Measurements from ENCODE around the gene RUNX1. TPM values are rescaled to one million over a fixed set of nuclear protein-coding genes. Genes with fewer than 3 reads are reported as not detected.
A peak's percentile ranks its signal among the peaks of the same experiment; 100 is the strongest.

The RUNX1 gene
- total and polyA plus RNA-seq, 10 of the 15 experiments (the other 5 are each of a cell fraction or from before 2014, with no cell fraction given) = 0.90 to 15.2 (median 4.1) TPM

- Histone ChIP-seq H3K27ac (ENCODE audit: control insufficient read depth, insufficient read depth) (no peak overlapping the region), H3K9ac (ENCODE audit: control insufficient read depth, insufficient read depth, low read length) (no peak overlapping the region), H3K4me1 (ENCODE audit: control insufficient read depth, insufficient read depth, low read length) (peaks cover 9% of the 10 kb centered on the region; the same call in 1 of the 2 replicates), H3K27me3 (replicated peaks in 1 of 2; ENCODE audit: control insufficient read depth in 2 of 2, insufficient read depth in 2 of 2, low read length in 1 of 2) (no peaks in the 10 kb centered on the region), H4K20me1 (ENCODE audit: control insufficient read depth, insufficient read depth) (no peaks in the 10 kb centered on the region), H3K36me3 (ENCODE audit: control insufficient read depth in 2 of 2, insufficient read depth in 2 of 2, low read length in 1 of 2) (no peaks in the 10 kb centered on the region; a peak in 2 of 4 replicates), H3K9me3 (replicated peaks; ENCODE audit: control insufficient read depth, insufficient read depth, low read length) (no peaks in the 10 kb centered on the region), H3K4me2 (ENCODE audit: control insufficient read depth, insufficient read depth) (no peak overlapping the region), H3K79me2 (ENCODE audit: control insufficient read depth, insufficient read depth, low read length) (no peaks in the 10 kb centered on the region), H2AFZ (ENCODE audit: control insufficient read depth, low read depth, low read length) (no peak overlapping the region), H3K4me3 (no peak overlapping the region)
- WGBS (ENCODE audit: insufficient coverage, insufficient replicate concordance, low lambda C conversion rate, missing lambda C conversion rate) = 73% methylated on average over 2 of the region's 2 CpGs
- TF ChIP-seq YY1 (IDR thresholded peaks at IDR 0.05; ENCODE audit: low read depth, low read length) (0 out of 2 replicates have a peak, but pooled peaks have one; percentile 23), RUNX3 (IDR thresholded peaks at IDR 0.05; ENCODE audit: low read length) (peak; percentile 51), FOXK2 (IDR thresholded peaks at IDR 0.05) (no peak), ZBED1 (IDR thresholded peaks at IDR 0.05; ENCODE audit: borderline replicate concordance) (no peak), SMC3 (IDR thresholded peaks at IDR 0.05; ENCODE audit: borderline replicate concordance, low read length) (peak; percentile 80; the same call in 1 of the 2 replicates), MYB (IDR thresholded peaks at IDR 0.05; ENCODE audit: borderline replicate concordance, low read depth, low read length) (no peak), RAD21 (IDR thresholded peaks at IDR 0.05; ENCODE audit: insufficient read depth, low read depth, low read length) (peak; percentile 84)
- TF ChIP-seq, protein P1, sequence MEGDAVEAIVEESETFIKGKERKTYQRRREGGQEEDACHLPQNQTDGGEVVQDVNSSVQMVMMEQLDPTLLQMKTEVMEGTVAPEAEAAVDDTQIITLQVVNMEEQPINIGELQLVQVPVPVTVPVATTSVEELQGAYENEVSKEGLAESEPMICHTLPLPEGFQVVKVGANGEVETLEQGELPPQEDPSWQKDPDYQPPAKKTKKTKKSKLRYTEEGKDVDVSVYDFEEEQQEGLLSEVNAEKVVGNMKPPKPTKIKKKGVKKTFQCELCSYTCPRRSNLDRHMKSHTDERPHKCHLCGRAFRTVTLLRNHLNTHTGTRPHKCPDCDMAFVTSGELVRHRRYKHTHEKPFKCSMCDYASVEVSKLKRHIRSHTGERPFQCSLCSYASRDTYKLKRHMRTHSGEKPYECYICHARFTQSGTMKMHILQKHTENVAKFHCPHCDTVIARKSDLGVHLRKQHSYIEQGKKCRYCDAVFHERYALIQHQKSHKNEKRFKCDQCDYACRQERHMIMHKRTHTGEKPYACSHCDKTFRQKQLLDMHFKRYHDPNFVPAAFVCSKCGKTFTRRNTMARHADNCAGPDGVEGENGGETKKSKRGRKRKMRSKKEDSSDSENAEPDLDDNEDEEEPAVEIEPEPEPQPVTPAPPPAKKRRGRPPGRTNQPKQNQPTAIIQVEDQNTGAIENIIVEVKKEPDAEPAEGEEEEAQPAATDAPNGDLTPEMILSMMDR (IDR thresholded peaks at IDR 0.05 in 2 of 3, conservative IDR thresholded peaks at IDR 0.05 in 1 of 3; ENCODE audit: control insufficient read depth in 2 of 3, extremely low read depth in 1 of 3, insufficient read depth in 1 of 3, low read depth in 3 of 3, low read length in 3 of 3) = peak; percentile 66 to 73 (median 72)
- BruUV-seq (replicated peaks) = no TSS peak
- ChIA-PET CTCF (interaction anchor here (0.8 to 2.7 kb wide), 4 partner anchors 86 to 108 kb away, joined by 3 to 9 read pairs (median 5); no protein-coding TSS in a partner anchor), POLR2A (interaction anchor here (0.5 kb wide), 1 partner anchor 1046 kb away, joined by 6 read pairs; no protein-coding TSS in a partner anchor), SMC1A (ENCODE audit: uncharacterized antibody, unreplicated experiment) (interaction anchor here (0.7 to 1.6 kb wide), 4 partner anchors 54 to 1038 kb away, joined by 3 to 7 read pairs (median 4); no protein-coding TSS in a partner anchor), RAD21 (ENCODE audit: unreplicated experiment) (interaction anchor here (1.4 to 1.9 kb wide), 4 partner anchors 9 to 598 kb away, joined by 5 to 7 read pairs (median 6); no protein-coding TSS in a partner anchor)
- ATAC-seq = peak; percentile 80
- no peak for FAIRE-seq
- DNase-seq (ENCODE audit: low read depth, low spot score) = no peak
- in situ Hi-C loops (cut with MboI) = no loop called here
- intact Hi-C loops (cut with micrococcal nuclease; ENCODE audit: unreplicated experiment) = loop anchor here (1.0 to 5.0 kb wide), 4 partner anchors 87 to 1039 kb away; partner anchors contain the start of gene RUNX1
Observed at GRCh38 chr21:34801519-34802132, 247.5 kb downstream of the RUNX1 start.

All from GM12878 (cell line).